HepG2 (cell line): Measurements from ENCODE around the gene SAMD13. TPM values are rescaled to one million over a fixed set of nuclear protein-coding genes. Genes with fewer than 3 reads are reported as not detected.

ENCODE experiments used
- GFI1 ChIP-seq: sonication (generic); formaldehyde crosslinking; IDR thresholded peaks from 2 replicates; pipeline ENCODE4 v1.5.0; 2020; ENCODE audit warnings: missing genetic modification reagents, mild to moderate bottlenecking, borderline replicate concordance
- GTF3A ChIP-seq: sonication (generic); formaldehyde crosslinking; conservative IDR thresholded peaks from 2 replicates; pipeline ENCODE4 v1.4.0; 2020; ENCODE audit warnings: mild to moderate bottlenecking, missing genetic modification reagents
- HNF4A ChIP-seq: sonication (generic); formaldehyde crosslinking; IDR thresholded peaks from 2 replicates; pipeline ENCODE4 v1.4.0; 2020; ENCODE audit warnings: missing genetic modification reagents
- PAWR ChIP-seq: sonication (generic); formaldehyde crosslinking; IDR thresholded peaks from 2 replicates; pipeline ENCODE4 v1.4.0; 2020; ENCODE audit warnings: missing genetic modification reagents, mild to moderate bottlenecking, borderline replicate concordance
- POLR2A ChIP-seq, 2 experiments: IDR thresholded peaks; 2 replicates each; pipeline ENCODE4 v1.6.1; 2011; ENCODE audit warnings: low read depth in 2 of 2, low read length in 2 of 2, mild to moderate bottlenecking in 1 of 2, moderate library complexity in 1 of 2; ENCODE audit not compliant: insufficient read depth in 1 of 2
- TSC22D2 ChIP-seq: sonication (generic); formaldehyde crosslinking; IDR thresholded peaks from 2 replicates; pipeline ENCODE4 v1.5.1; 2020; ENCODE audit warnings: missing genetic modification reagents, mild to moderate bottlenecking, borderline replicate concordance
- polyA plus RNA-seq, 8 experiments: library from polyadenylated mRNA; depleted of rRNA in 3 of 8; stranded (reverse) in 7 of 8; unstranded in 1 of 8; fragments of >200 nt; fragmentation: Illumina TruSeq in 4 of 8; extraction: Trizol in 4 of 8; gene quantifications; 2 replicates each; pipeline versions ENCODE4 v1.2.1 to v1.2.3, GENCODE V29; 2011 to 2016; ENCODE audit warnings: low read depth in 4 of 8, missing spikeins in 1 of 8, mixed read lengths in 1 of 8; ENCODE audit not compliant: insufficient read depth in 1 of 8
- total RNA-seq, 5 experiments: library from RNA; depleted of rRNA; stranded (reverse); fragments of >200 nt; fragmentation: Illumina TruSeq; extraction: Trizol; gene quantifications; 2 replicates each; pipeline ENCODE4 v1.2.3, GENCODE V29; 2016; ENCODE audit warnings: low read depth in 1 of 5
- TF ChIP-seq, protein P1 (sequence below): sonication (generic); formaldehyde crosslinking; IDR thresholded peaks from 2 replicates; pipeline ENCODE4 v1.4.0; 2020; ENCODE audit warnings: missing genetic modification reagents, mild to moderate bottlenecking, borderline replicate concordance
- TF ChIP-seq, protein P2 (sequence below): sonication (generic); formaldehyde crosslinking; conservative IDR thresholded peaks from 2 replicates; pipeline ENCODE4 v1.4.0; 2020; ENCODE audit warnings: missing genetic modification reagents

SAMD13 gene
- total and polyA plus RNA-seq, 2 of the 13 experiments (the other 11 are each of a cell fraction or from before 2014, with no cell fraction given): 0.09 to 0.18 TPM

DNA sequence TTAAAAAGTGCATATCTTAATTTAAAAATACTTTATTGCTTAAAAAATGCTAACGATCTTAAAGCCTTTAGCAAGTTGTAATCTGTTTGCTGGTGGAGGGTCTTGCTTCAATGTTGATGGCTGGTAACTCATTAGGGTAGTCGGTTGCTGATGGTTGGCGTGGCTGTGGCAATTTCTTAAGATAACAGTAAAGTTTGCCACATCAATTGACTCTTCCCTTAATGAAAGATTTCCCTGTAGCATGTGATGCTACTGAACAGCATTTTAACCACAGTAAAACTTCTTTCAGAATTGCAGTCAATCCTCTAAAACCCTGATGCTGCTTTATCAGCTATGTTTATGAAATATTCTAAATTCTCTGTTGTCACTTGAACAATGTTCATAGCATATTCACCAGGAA, 6.8 kb upstream of the SAMD13 start (continued):
- TF ChIP-seq, protein P1, sequence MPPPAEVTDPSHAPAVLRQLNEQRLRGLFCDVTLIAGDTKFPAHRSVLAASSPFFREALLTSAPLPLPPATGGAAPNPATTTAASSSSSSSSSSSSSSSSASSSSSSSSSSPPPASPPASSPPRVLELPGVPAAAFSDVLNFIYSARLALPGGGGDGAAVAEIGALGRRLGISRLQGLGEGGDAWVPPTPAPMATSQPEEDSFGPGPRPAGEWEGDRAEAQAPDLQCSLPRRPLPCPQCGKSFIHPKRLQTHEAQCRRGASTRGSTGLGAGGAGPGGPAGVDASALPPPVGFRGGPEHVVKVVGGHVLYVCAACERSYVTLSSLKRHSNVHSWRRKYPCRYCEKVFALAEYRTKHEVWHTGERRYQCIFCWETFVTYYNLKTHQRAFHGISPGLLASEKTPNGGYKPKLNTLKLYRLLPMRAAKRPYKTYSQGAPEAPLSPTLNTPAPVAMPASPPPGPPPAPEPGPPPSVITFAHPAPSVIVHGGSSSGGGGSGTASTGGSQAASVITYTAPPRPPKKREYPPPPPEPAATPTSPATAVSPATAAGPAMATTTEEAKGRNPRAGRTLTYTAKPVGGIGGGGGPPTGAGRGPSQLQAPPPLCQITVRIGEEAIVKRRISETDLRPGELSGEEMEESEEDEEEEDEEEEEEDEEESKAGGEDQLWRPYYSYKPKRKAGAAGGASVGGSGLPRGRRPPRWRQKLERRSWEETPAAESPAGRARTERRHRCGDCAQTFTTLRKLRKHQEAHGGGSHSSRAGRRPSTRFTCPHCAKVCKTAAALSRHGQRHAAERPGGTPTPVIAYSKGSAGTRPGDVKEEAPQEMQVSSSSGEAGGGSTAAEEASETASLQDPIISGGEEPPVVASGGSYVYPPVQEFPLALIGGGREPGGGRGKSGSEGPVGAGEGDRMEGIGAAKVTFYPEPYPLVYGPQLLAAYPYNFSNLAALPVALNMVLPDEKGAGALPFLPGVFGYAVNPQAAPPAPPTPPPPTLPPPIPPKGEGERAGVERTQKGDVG (CRISPR knock-in tag): no peak
- no peak for TF ChIP-seq PAWR (CRISPR knock-in tag)
- TF ChIP-seq, protein P2, sequence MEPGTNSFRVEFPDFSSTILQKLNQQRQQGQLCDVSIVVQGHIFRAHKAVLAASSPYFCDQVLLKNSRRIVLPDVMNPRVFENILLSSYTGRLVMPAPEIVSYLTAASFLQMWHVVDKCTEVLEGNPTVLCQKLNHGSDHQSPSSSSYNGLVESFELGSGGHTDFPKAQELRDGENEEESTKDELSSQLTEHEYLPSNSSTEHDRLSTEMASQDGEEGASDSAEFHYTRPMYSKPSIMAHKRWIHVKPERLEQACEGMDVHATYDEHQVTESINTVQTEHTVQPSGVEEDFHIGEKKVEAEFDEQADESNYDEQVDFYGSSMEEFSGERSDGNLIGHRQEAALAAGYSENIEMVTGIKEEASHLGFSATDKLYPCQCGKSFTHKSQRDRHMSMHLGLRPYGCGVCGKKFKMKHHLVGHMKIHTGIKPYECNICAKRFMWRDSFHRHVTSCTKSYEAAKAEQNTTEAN (CRISPR knock-in tag): no peak
- TF ChIP-seq HNF4A (CRISPR knock-in tag): no peak
- TF ChIP-seq POLR2A (IDR thresholded peaks at IDR 0.05; ENCODE audit: insufficient read depth in 1 of 2, low read depth in 2 of 2, low read length in 2 of 2): no peak
- TF ChIP-seq GTF3A (CRISPR knock-in tag): no peak
- TF ChIP-seq GFI1: no peak
- TF ChIP-seq TSC22D2 (CRISPR knock-in tag): no peak
